ENCODE results near the gene PDZRN4.
"Not testable (repeated sequence)": the region's sequence is repeated elsewhere in the genome, so short reads cannot be mapped to it uniquely, and the experiment has no call there.

Gene PDZRN4

GRCh38 chr12:41285470-41285869 is 97.3 kb downstream of the PDZRN4 start:
- not testable (repeated sequence) for DNase-seq (ENCODE audit: low read depth in 2 of 2)

- no peak for DNase-seq (ENCODE audit: low read depth in 2 of 2)
Measured at GRCh38 chr12:41286426-41286825, 98.3 kb downstream of the PDZRN4 start.

- DNase-seq (ENCODE audit: low read depth in 2 of 2), result no peak
Measured at GRCh38 chr12:41287500-41288141, 99.5 kb downstream of the PDZRN4 start.

DNA sequence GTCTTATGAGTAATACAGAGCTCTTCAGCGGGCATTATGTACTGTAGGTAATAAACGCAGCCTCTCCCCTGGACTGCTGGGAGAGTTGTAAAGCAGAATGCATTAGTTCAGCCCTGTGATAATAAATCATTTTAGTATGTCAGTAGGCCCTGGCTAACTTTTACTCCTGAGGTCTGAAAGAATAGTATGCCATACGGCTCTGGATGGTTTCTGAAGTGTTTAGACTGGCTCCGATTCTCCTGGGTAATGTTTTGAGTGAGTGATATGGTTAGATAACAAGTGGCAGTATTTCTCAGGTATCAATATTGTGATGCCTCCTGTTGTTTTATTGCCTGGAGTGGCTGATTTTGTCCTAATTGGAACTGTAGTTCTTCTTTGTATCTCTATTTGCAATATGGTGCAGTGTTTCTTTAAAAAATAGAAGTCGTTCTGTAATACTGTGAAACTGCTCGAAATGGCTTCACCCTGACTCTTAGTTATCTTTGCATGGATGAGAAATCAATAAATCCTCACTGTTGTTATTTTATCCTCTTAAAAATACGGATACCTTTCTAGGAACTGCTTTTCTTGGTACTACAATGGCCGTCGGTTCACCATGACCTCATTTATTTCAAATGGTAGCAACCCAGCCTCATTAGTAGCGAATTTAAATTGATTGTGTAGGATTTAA is 100.2 kb downstream of the PDZRN4 start:
- no peak for DNase-seq (ENCODE audit: low read depth in 2 of 2)

DNA sequence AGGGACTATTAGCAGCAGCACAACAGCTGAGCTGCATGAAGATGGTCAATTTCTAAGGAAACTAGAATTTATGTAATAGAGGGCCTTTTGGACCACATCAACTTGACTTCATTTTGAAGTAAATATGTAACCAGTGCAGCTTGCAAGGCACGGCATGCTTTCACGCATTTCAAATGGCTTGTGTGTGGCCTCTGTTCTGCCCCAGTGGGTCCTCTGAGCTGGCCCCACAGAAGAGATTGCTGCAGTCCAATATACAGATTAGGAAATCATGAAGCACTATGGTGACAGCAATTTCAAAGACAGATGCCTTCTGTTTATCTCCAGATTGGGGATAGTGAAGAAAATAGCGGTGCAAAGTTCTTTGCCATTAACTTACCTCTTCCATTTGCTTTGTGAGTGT is 101.4 kb downstream of the PDZRN4 start:
- DNase-seq (ENCODE audit: low read depth in 2 of 2), result no peak

GRCh38 chr12:41293011-41293410 is 104.9 kb downstream of the PDZRN4 start:
- no peak for DNase-seq (ENCODE audit: low read depth in 2 of 2)

DNA sequence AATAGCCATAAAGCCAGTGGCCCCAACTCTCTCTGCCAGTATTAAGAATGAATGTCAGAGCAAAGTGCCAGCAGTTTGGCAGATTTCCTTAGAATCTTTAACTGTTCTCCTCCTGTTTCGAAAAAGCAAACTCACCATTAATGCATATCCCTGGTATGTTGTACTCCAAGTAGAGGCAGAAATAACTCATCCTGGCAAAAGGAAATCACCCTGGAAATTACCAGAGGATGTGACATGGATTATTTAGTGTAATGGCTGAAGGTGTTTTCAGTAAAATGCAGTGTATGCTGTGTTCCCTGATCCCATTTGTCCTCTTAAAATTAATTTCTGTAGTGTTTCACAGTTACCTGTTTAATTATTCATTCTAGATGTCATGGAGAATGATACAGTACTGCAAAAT is 105.3 kb downstream of the PDZRN4 start:
- no peak for DNase-seq (ENCODE audit: low read depth in 2 of 2)

- no peak for DNase-seq (ENCODE audit: low read depth in 2 of 2)
Measured at GRCh38 chr12:41302979-41303403, 114.9 kb downstream of the PDZRN4 start.

- no peak for DNase-seq (ENCODE audit: low read depth in 2 of 2)
Measured at GRCh38 chr12:41304526-41304925, 116.4 kb downstream of the PDZRN4 start.

DNA sequence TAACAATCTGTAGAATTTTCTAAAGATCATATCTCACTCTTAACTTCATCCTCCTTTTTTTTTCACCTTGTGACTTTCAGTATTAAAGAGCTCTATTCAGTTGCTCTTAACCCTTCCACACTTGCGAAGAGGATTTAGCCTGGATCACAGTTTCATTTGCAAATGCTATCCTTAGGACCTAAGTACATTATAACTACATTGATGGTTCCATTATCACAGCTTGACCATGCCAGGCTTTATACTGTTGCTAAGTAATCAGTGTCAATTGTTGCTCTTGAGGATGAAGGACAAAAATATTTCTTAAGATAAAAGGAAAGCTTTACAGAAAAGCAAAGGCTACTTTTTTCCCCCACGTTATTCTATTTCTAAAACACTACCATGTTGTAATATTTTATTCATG is 122.2 kb downstream of the PDZRN4 start:
- DNase-seq (ENCODE audit: low read depth in 2 of 2), result no peak

GRCh38 chr12:41311883-41312282 is 123.8 kb downstream of the PDZRN4 start:
- no peak for DNase-seq (ENCODE audit: low read depth in 2 of 2)

GRCh38 chr12:41312451-41312850 is 124.3 kb downstream of the PDZRN4 start:
- not testable (repeated sequence) for DNase-seq (ENCODE audit: low read depth in 2 of 2)

- DNase-seq (ENCODE audit: low read depth in 2 of 2), result no peak
Measured at GRCh38 chr12:41325336-41325735, 137.2 kb downstream of the PDZRN4 start.

DNA sequence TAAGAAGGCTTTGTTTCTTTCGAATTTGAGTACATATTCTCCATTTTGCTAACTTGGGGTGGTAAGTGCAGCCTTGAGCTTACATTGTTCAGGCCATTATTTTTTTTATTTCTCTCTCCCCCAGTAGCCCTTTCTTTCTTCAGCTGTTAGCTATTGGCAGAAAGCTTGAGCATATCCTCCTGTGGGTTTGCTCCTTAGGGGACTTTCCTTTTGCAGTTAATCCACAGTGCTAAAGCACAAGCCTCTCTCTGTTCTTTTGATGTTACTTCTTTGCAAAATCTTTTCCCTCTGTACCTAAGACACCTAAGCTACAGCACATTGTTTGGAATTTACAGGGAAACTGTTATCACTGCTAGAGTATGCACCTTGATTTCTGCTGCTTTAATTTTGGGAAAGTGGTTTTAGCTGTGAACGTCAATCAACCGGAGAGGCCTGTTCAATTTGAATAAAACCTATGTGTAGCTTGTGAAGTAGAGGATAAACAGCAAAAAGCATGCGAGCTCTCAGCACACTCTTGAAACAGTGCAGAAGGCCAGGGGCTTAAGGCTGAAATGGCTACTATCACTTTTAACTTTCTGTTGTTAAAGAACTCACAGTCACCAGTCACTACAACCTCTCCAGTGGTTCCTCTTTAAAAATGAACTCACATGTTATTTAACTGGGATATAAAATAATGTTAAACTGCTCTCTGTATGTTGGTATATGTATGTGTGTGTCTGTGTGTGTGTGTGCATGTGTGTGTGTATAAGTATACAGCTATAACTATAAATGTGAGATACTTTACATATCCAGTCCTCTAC is 139.2 kb downstream of the PDZRN4 start:
- no peak for DNase-seq (ENCODE audit: low read depth in 2 of 2)

GRCh38 chr12:41333974-41334373 is 145.9 kb downstream of the PDZRN4 start:
- no peak for DNase-seq (ENCODE audit: low read depth in 2 of 2)

DNA sequence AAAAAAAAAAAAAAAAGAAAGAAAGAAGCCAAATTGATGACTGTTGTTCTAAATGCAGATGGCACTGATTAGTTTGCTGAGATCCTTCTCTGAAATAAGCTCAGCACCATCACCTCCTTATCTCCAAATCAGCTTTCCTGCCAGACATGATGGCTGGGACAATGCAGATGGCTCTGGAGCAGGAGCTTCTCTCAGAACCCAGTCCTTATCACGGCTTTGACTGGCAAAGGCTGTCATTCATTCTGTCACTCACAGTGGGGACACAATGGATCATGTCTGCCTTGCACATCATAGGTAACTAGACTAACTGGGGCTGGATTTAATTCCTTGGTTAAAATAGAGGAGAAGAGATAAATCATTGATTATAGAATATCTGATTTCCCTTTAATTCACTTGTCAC is 146.3 kb downstream of the PDZRN4 start:
- no peak for DNase-seq (ENCODE audit: low read depth in 2 of 2)

- no peak for DNase-seq (ENCODE audit: low read depth in 2 of 2)
Measured at GRCh38 chr12:41336041-41336549, 148.0 kb downstream of the PDZRN4 start.

- DNase-seq (ENCODE audit: low read depth in 2 of 2), result no peak
Measured at GRCh38 chr12:41339784-41340183, 151.7 kb downstream of the PDZRN4 start.

DNA sequence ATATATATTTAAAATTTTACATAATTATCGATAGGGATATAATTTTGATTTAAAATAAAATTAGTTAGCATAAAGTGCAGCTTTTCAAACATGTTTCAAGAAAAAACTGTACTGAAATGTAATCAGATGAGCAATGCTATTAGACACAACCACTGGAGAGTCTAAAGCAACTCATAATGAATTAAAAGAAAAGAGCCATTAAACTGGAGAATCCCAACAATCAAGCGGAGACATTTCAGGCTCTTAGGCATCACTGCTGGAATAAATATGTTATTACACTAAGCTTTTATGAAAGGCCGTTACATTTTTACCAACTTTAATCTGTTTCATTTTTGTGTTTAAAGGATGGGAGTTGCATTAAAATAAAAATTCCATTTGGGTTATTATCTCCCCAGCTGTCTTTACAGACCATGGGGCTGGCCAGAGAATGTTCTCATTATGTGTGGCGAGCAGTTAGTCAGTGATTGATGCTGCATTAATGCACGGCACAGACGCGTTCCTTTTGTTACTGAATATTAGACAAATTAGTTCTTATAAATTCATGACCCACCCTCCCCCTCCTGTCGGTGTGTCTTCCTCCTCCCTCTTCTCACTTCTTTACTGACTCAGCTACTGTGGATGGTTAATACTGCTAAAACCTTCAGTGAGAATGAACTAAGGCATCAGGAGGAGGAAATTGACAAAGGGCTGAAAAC is 156.8 kb downstream of the PDZRN4 start:
- no peak for DNase-seq (ENCODE audit: low read depth in 2 of 2)

GRCh38 chr12:41348198-41348597 is 160.1 kb downstream of the PDZRN4 start:
- no peak for DNase-seq (ENCODE audit: low read depth in 2 of 2)

GRCh38 chr12:41356181-41356580 is 168.1 kb downstream of the PDZRN4 start:
- no peak for DNase-seq (ENCODE audit: low read depth in 2 of 2)

DNA sequence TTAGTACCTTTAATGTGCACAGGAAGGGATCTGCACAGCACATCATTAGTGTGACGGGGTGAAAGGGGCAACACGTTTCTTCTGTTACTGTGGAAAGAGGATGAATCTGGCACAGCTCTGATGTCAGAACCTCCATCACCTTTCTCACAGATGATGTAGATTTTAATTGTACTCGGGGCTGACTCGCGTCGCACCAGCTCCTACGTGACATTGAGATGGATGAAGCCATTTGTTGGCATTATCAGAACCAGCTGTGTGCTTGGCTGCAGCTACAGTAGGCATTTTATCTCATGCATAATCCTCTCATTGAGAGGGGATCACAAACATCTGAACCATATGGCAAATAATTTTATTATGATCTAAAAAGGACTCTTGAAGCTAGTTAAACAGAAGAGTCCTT is 173.6 kb downstream of the PDZRN4 start:
- no peak for DNase-seq (ENCODE audit: low read depth in 2 of 2)
